Renal cortex interstitium (tissue), 11 donors: ENCODE data around the gene CCNI. TPM values are rescaled to one million over a fixed set of nuclear protein-coding genes. Genes with fewer than 3 reads are reported as not detected.

Experiments used
- DNase-seq, 11 donors: peaks; one replicate each; pipeline ENCODE4 v3.0.0-alpha.2; 2013; ENCODE audit warnings: low read depth in 9 of 11, low spot score in 4 of 11; ENCODE audit errors: extremely low read depth in 1 of 11
- polyA plus RNA-seq, 3 donors: library from polyadenylated mRNA; unstranded; fragments of 120-200 nt; gene quantifications; one replicate each; pipeline ENCODE4 v1.2.1, GENCODE V29; 2013; ENCODE audit not compliant: insufficient read length in 3 of 3

The CCNI gene
- polyA plus RNA-seq, 3 donors: 411 to 470 (median 412) TPM

DNA sequence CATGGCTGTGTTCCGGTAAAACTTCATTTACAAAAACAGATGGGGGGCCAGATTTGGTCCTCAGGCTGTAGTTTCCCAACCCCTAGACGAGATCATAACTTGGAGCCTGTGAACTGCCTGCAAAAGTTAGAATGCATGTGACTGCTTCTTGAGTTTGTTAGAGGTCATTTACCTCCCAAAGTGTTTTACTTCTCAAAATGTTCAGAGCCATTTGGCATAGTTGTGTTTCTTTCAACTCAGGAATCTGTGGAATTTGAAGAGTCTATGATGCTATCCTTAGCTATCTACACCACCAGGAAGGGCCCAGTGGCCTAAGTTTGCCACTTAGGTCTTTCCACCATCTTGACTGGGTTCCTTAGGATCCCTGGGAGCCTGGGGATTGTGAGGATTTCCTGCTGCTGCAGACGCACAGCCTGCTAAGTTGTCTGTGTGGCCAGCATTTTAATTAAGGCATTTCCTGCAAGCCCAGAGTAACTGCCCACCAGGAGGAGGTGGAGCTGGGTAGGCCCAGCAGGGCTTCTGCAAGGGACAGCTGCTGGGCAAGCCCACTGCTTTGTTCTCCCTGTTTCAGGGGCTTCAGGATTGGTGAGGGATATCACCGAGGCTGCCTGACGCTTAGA, 53.1 kb downstream of the CCNI start:
- DNase-seq: no peak

DNA sequence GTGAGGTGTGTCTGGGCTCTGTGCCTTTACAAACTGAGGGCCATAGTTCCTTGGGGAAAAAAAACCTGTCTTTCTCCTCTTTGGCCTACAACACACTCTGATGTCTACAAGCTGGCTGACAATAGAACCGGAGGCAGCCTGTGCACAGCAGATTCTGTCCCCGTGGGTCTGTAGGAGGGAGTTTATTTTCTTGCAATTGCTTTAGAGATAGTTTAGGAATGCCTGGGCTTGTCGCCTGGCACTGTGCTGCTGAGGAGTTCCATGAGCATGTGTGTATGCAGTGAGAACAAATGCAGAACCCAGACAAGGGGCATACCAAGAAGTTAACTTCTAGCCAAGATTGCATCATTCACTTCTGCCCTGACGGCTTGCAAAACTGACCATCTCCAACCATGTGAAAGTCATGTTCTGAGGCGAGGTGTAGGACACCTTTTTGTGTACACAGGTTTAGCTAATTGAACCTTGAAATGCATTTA, 54.1 kb downstream of the CCNI start:
- no peak for DNase-seq

DNA sequence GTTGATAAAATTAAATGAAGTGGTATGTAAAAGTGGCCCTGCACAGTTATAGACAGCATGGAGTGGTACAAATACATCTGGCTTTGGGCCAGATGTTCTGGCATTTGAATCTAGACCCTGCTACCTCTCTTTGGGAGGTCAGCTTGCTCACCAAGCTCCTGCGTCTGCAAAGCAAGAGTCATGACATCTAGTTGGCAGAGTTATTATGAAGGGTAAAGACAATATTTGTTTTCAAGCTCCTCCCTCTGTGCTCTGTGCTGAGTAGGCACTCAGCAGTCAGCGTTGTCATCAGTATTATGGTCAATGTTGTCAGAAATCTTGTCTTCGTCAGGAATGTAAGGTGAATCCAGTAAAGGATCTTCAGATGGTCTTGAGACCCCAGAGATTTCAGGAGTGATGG, 55.8 kb downstream of the CCNI start:
- no peak for DNase-seq

DNA sequence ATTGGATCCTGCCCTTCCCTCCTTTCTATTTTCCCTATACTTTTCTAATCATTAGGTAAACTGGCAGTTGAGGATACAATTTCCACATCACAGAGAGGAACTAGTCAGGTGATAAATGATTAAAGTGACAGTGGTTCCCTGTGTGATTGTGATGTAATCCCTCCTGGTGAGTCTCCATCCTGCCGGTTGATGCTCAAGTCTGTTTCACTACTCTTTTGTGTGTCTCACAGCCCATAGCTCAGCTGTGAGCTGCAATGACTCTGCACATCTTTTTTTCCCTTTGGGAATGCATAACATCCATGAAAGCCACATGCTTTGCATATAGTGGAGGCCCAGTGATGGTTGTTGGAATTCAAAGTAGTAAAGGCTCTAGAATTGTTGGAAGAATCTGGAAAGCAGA, 60.4 kb downstream of the CCNI start:
- DNase-seq: no peak

DNA sequence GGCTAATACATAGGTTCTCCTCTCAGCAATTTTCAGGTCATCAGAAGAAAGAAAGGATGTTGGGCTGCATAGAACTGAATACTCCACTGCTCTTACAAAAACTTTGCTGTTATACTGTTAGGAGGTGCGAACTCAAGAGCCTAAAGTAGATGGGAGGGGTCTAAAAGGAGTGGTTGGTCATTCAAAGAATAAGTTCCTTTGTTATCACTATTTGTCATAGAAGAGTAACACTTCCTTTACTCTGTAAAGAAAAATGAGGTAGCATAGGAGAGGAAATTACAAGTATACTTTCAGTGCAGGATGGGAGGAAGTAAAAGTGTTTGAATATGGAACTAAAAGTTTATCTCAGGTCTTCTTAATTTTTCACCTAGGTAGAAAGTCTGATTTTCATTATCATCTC, 61.5 kb downstream of the CCNI start:
- DNase-seq: no peak

DNA sequence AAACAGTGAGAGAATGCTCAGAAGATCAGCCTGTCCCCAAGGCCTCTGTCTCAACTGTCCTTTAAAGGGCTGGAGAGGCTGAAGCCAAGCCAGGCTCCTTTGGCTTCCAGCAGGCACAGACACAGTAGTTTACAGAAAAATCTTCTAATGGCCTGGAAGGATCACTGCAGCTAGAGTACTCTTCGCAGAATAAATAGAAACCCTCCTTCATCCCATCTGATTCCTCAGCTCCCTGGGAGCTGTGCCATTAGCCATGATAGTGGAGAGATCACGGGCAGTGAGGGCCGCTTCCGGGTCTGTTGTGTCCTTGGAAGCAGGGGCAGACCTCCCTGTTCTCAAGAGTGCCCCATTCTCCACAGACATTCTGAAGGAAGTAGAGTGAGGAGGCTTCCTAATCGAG, 63.1 kb downstream of the CCNI start:
- no peak for DNase-seq

DNA sequence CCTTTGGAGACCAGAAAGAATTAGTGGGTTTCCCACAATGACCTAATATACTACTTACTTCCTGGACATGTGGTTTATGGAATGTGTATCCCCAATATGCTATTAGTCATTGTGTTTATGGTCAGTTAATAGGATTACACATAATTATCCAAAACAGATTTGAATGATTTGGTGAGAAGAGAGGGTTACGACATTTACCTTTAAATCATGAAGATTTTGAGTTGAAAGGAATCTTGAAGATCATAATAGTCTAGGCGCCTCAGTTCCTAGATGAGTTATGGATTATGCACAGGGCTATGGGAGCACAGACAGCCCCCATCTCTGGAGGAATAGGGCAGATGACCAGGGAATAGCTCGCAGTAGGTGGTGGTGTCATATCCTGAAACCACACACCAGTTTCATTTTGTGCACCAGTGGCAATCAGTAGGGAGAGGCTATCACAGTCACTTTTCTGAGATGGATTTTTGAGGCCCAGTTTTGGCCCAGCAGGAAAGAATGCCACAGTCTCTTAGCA, 64.9 kb downstream of the CCNI start:
- no peak for DNase-seq

DNA sequence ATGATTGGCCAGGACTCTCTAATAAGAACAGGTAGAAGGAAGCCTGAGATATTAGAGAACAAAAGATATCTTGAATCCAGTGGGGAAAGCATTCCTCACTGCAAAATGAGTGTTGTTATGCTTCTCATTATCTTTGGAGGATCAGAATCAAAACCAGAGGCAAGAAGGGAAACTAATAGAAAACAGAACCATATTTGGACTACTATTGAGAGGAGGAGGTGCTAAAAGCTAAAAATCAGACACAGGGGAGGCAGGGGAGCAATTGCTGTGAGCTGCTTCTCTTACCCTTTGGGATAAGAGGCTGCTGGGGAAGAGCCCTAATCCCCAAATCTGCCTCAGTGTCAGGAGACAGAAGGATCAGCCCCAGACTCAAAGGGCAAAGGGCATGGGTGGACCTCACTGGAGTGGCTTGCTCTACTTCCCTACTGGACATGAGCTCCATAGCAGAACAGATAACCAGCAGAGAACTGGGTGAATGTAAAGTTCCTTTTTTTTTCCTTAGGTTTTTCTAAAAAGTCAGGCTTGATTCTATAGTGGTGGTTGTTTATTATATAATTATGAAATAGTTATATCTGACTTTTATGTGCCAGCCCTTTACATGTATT, 66.2 kb downstream of the CCNI start:
- no peak for DNase-seq

DNA sequence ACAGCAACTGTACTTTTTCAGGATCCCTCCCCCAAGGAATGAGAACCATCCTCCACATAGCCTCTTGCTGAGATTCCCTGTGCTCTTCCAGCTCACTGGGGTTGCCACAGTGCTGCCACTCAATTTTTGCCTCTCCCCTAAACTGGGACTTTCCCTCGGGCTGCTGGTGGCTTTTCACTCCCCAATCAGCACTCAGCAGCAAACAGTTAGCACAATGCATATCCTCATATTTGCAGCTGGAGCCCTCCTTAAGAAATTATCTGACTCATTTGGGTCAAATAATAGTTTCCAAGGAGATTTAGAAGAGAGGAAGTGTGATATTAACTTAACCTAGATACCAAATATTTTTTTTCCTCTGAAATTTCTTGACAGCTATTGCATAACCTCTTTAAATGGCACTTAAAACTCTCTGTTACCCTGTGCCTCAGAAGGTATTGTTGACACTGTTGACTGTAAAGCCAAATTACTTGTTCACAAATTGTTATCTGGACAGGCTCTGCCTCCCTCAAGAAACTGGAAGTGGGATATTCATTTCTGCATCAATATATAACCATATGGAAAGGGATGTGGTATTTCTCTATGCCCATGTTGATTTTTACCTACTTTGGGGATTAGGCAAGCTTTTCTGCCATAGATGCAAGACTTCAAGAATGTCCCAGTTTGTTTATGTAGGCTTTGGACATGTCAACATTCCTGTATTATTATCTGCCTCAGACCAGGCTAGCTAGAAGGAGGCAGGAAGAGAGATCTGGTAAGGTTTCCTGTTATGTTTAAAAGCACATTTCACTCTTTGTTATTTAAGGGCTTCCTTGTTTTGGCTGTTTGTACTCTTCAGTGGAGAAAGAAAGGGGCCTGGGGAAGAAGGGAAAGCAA, 68.2 kb downstream of the CCNI start:
- no peak for DNase-seq

DNA sequence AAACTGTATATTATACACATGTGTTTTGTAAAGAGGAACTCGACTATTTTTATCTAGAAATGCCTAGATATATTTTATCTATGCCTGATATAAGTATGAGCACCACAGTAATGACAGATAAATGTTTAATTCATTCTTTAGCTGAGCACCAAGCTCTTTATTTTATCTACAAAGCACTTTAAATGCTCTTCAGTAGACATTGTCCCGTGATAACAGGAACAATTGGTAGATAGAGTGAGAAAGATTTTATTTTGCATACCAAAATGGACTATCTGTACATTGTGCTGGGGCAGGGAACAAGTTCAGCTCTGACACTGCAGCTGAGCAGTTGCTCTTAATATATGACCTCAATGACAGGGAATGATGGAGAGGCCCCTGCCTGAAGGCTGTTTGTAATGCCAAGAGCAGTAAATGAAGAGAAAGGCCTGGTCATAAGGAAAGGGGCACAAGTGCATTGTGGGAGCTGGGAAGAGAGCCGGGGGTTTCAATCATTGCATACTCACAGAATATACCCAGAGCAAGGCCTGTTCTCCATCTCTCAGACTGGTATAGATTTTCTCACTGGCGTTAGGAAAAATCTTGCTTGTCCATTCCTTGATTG, 68.9 kb downstream of the CCNI start:
- no peak for DNase-seq

DNA sequence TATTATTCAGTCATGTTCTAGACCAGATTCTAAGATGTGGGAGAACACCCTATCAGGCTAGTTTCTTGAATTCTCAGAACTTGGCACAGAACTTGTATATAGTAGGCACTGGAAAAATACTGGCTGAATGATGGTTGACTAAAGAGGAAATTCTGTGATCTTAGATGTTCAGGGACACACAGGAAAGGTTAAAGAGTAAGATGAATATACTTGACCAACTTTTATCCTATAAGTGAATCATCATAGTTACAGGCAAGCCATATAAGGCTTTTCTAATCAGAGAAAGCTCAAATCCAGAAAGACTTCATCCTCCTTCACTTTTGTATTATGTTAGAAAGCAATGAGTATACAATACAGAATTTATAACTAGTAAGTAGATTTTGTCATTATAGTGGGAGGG, 72.4 kb downstream of the CCNI start:
- DNase-seq: no peak

DNA sequence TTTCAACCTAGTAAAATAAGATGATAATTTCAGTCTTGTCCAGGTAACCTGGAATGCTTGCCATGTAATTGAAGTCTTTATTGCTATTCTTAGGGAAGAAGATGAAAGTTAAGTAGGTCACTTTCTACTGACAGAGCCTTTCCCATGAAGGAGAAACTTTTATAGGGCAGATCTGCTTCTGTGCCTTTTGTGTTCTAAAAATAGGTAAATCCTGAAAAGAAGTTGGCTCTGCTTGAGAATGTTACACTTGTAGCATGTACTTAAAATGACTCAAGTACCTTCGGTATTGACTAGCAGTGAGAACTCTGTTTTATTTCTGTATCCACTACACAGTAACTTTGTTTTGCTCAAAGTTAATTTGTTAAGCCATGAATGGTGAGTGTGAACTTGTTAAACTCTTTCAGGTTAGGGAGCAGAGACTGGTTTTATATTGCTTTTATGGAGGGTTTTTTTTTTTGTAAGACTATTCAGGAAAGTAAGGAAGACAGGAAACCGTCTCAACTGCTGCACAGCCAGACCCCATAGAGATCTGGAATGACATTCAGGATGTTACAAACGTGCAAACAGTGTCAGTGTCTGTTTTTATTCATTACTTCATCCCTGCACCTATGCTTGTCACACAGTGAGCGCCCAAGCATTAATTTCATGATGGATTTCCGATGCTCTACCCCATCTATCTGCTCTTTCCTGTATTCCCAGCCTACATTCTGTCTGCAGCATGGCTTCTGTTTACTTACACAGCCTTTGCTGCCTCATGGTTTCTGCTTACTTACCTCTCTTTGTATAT, 73.3 kb downstream of the CCNI start:
- no peak for DNase-seq

DNA sequence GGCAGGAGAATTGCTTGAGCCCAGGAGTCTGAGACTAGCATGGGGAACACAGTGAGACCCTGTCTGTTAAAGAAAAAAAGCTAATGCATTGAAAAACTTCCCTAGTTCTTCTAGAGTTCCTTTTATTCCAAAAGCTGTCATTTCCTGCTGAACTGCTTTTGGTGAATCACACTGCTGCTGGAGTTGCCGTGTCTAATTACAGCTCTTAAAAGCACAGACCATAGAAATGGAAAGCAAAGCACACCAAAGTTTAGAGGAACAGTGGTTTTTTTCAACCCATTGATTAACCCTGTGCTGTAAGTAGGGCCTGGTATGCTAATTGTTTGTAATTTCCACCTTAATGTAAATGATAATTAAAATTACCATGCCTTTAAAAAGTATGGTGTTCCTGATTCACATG, 73.9 kb downstream of the CCNI start:
- DNase-seq: no peak

DNA sequence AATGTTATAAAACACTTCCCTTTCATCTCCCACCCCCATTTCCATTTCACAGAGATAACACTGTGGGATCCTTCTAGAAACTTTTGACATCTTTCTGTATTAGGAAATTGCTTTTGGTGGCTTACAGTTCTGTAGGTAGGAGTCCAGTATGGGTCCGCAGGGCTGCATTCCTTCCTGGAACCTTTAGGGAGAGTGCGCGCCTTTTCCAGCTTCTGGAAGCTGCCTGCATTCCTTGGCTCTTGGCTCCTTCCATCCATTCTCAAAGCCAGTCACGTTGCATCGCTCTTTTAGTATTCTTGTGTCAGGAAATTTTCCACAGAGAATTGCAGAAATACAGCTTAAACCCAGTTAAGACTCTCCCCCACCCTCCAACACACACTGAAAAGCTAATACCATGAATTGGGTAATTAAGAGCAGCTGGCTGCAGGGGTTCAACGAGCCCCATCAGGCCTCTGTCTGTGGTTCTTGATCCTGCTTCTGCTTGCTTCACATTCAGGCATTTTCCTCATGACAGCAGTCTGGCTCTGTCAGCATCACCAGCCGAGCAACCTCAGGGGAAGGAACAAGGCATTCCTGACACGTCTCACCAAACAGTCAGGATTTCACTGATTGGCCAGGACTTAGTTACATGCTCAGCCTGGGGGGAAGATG, 77.4 kb downstream of the CCNI start:
- no peak for DNase-seq

DNA sequence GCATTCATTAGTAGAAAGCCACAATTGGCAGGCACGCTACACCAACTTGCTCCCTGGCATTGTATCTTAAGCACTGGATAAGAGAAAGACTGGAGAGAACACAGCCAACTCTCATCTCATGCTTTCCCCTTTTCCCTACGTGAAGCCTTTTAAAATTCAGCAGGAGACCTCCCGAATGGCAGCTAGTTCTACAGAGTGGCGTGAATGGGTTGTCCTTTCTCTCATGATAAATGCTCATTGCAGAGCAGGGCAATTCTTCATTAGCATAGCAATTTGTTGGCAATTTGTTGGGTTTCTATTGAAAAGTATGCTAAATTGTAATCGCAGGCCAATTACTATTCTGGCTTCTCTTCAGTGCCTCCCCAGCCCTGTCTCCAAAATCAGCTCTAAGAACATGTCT, 78.3 kb downstream of the CCNI start:
- DNase-seq: no peak
